CD14-positive monocyte (primary cell): Measurements from ENCODE around the gene YARS2. TPM values are rescaled to one million over a fixed set of nuclear protein-coding genes. Genes with fewer than 3 reads are reported as not detected.
"Not testable (repeated sequence)": the region's sequence is repeated elsewhere in the genome, so short reads cannot be mapped to it uniquely, and the experiment has no call there.

Experiments used
- DNase-seq, 3 donors: peaks; one replicate each; pipeline ENCODE4 v3.0.0-alpha.2; 2011 to 2022
- H2AFZ ChIP-seq: 2 replicates; pipeline ENCODE4 v1.6.0; 2012; ENCODE audit warnings: mild to moderate bottlenecking, low read depth, low read length, inconsistent platforms; ENCODE audit not compliant: insufficient read depth, poor library complexity, severe bottlenecking
- H3K27ac ChIP-seq, 2 donors: 1 replicate in 1 of 2; 2 replicates in 1 of 2; pipeline ENCODE4 v1.5.1; 2012 to 2013; ENCODE audit warnings: low read length in 2 of 2, control low read depth in 1 of 2, inconsistent platforms in 1 of 2, low read depth in 1 of 2, mild to moderate bottlenecking in 1 of 2
- H3K27me3 ChIP-seq, 2 donors: one replicate each; pipeline versions ENCODE4 v1.6.0 to v1.6.1; 2011 to 2013; ENCODE audit warnings: low read length in 2 of 2; ENCODE audit not compliant: control insufficient read depth in 2 of 2, insufficient read depth in 2 of 2
- H3K36me3 ChIP-seq, 2 donors: replicated peaks in 1 of 2; 1 replicate in 1 of 2; 2 replicates in 1 of 2; pipeline versions ENCODE4 v1.5.1 to v1.6.1; 2012 to 2013; ENCODE audit warnings: low read length in 2 of 2, control low read depth in 1 of 2, inconsistent platforms in 1 of 2, mild to moderate bottlenecking in 1 of 2; ENCODE audit not compliant: insufficient read depth in 2 of 2, control insufficient read depth in 1 of 2
- H3K4me1 ChIP-seq, 2 donors: 1 replicate in 1 of 2; 2 replicates in 1 of 2; pipeline versions ENCODE4 v1.5.1 to v1.6.1; 2012 to 2013; ENCODE audit warnings: low read length in 2 of 2, control low read depth in 1 of 2, inconsistent platforms in 1 of 2, mild to moderate bottlenecking in 1 of 2, moderate library complexity in 1 of 2; ENCODE audit not compliant: insufficient read depth in 2 of 2, control insufficient read depth in 1 of 2
- H3K4me2 ChIP-seq: replicated peaks from 2 replicates; pipeline ENCODE3; 2012; ENCODE audit warnings: low read length, moderate library complexity, mild to moderate bottlenecking; ENCODE audit not compliant: poor library complexity, severe bottlenecking; ENCODE audit errors: extremely low read depth
- H3K4me3 ChIP-seq, 3 experiments: fragments of 200-600 bp in 1 of 3; sonication (generic) in 1 of 3; replicated peaks in 1 of 3; 1 replicate in 2 of 3; 2 replicates in 1 of 3; pipeline ENCODE4 v1.5.1; 2011 to 2013; ENCODE audit warnings: low read length in 3 of 3, mild to moderate bottlenecking in 3 of 3, control low read depth in 2 of 3, low read depth in 2 of 3, inconsistent platforms in 1 of 3, moderate library complexity in 1 of 3
- H3K79me2 ChIP-seq: 2 replicates; pipeline ENCODE4 v1.6.0; 2012; ENCODE audit warnings: mild to moderate bottlenecking, control low read depth, inconsistent platforms, low read length, moderate library complexity; ENCODE audit not compliant: insufficient read depth
- H3K9ac ChIP-seq: 2 replicates; pipeline ENCODE4 v1.6.0; 2017; ENCODE audit warnings: low read length, mild to moderate bottlenecking; ENCODE audit not compliant: insufficient read depth, poor library complexity, severe bottlenecking
- H3K9me3 ChIP-seq, 2 donors: replicated peaks in 1 of 2; 1 replicate in 1 of 2; 2 replicates in 1 of 2; pipeline versions ENCODE4 v1.5.1 to v1.6.1; 2012 to 2013; ENCODE audit warnings: low read length in 2 of 2, control low read depth in 1 of 2; ENCODE audit not compliant: control insufficient read depth in 1 of 2, insufficient read depth in 1 of 2
- H4K20me1 ChIP-seq: 2 replicates; pipeline ENCODE4 v1.6.0; 2012; ENCODE audit warnings: mild to moderate bottlenecking, low read length, control low read depth, moderate library complexity; ENCODE audit not compliant: insufficient read depth
- H3K27ac Mint-ChIP-seq, 7 donors: one replicate each; pipeline ENCODE4 v1.8.0; 2020; ENCODE audit warnings: mild to moderate bottlenecking in 7 of 7, mixed read lengths in 7 of 7, moderate library complexity in 6 of 7, inconsistent platforms in 2 of 7
- H3K27me3 Mint-ChIP-seq, 3 donors: one replicate each; pipeline ENCODE4 v1.8.0; 2021 to 2022; ENCODE audit warnings: low read depth in 3 of 3, mild to moderate bottlenecking in 3 of 3, mixed read lengths in 3 of 3, moderate library complexity in 3 of 3, inconsistent platforms in 1 of 3
- H3K36me3 Mint-ChIP-seq, 2 donors: one replicate each; pipeline ENCODE4 v1.8.0; 2020; ENCODE audit warnings: mixed read lengths in 2 of 2, inconsistent platforms in 1 of 2, mild to moderate bottlenecking in 1 of 2
- H3K4me1 Mint-ChIP-seq: one replicate; pipeline ENCODE4 v1.8.0; 2020; ENCODE audit warnings: mild to moderate bottlenecking, mixed read lengths
- H3K4me3 Mint-ChIP-seq, 2 donors: one replicate each; pipeline ENCODE4 v1.8.0; 2020; ENCODE audit warnings: mild to moderate bottlenecking in 2 of 2, mixed read lengths in 2 of 2, moderate library complexity in 1 of 2
- H3K9me3 Mint-ChIP-seq, 7 donors: one replicate each; pipeline ENCODE4 v1.8.0; 2020 to 2022; ENCODE audit warnings: mixed read lengths in 7 of 7, mild to moderate bottlenecking in 6 of 7, moderate library complexity in 6 of 7, inconsistent platforms in 2 of 7
- CTCF ChIP-seq: fragments of 200-600 bp; IDR thresholded peaks from one replicate; pipeline ENCODE4 v1.8.0; 2022; ENCODE audit warnings: antibody characterized with exemption, mild to moderate bottlenecking
- WGBS: methylation state at CpG from one replicate; pipeline ENCODE4 v1.1.5; 2013; ENCODE audit warnings: missing lambda C conversion rate; ENCODE audit not compliant: insufficient coverage; 5-methylcytosine and 5-hydroxymethylcytosine counted together
- intact Hi-C, 2 donors: fragments of 100-400 bp; cut with micrococcal nuclease; formaldehyde crosslinking; loops; one replicate each; pipeline versions ENCODE4 v1.15.0 to v1.15.1; 2023
- polyA plus RNA-seq, 3 donors: library from polyadenylated mRNA; depleted of rRNA in 1 of 3; unstranded in 2 of 3; stranded (reverse) in 1 of 3; fragments of 300-500 nt in 2 of 3; fragments of >200 nt in 1 of 3; fragmentation: Illumina TruSeq in 2 of 3; gene quantifications; 1 replicate in 2 of 3; 2 replicates in 1 of 3; pipeline ENCODE4 v1.2.3, GENCODE V29; 2012 to 2021

The YARS2 gene
- polyA plus RNA-seq, 3 donors, result 4.5 to 7.5 (median 6.6) TPM

- H3K4me3 Mint-ChIP-seq, result no peak overlapping the region
- H3K9me3 Mint-ChIP-seq, result no peaks in the 10 kb centered on the region
- peaks cover 0 to 1% (median 0%) of the 10 kb centered on the region in 3 donors for H3K27me3 Mint-ChIP-seq
- H3K36me3 Mint-ChIP-seq, result peaks cover 29 to 51% of the 10 kb centered on the region in 2 donors
- peaks cover 21% of the 10 kb centered on the region for H4K20me1 ChIP-seq
- H3K4me3 ChIP-seq, result no peak overlapping the region
- DNase-seq, result no peak
- no peak overlapping the region for H3K9ac ChIP-seq
- H3K79me2 ChIP-seq, result peaks cover 37% of the 10 kb centered on the region
- peaks cover 34 to 47% of the 10 kb centered on the region in 2 donors for H3K36me3 ChIP-seq
- no peaks in the 10 kb centered on the region for H3K27me3 ChIP-seq
- H3K4me1 ChIP-seq, result no peaks in the 10 kb centered on the region
- no peaks in the 10 kb centered on the region for H3K9me3 ChIP-seq
- TF ChIP-seq CTCF, result no peak
- H3K4me1 Mint-ChIP-seq, result no peaks in the 10 kb centered on the region
- H3K27ac ChIP-seq, result no peak overlapping the region
- H3K4me2 ChIP-seq, result no peak overlapping the region
- no peak overlapping the region for H2AFZ ChIP-seq
- no peak overlapping the region for H3K27ac Mint-ChIP-seq
- intact Hi-C loops, result no loop called here
These were observed 53.2 kb downstream of the YARS2 start for GRCh38 chr12:32702473-32702872.

- not testable (repeated sequence) for H3K9me3 Mint-ChIP-seq, H3K27ac Mint-ChIP-seq
- H3K36me3 Mint-ChIP-seq, result peaks cover 24 to 47% of the 10 kb centered on the region in 2 donors
These were observed 56.3 kb downstream of the YARS2 start for GRCh38 chr12:32699437-32699836.

More at GRCh38 chr12:32699437-32699836, 56.3 kb downstream of the YARS2 start:
- peaks cover 25 to 42% of the 10 kb centered on the region in 2 donors for H3K36me3 ChIP-seq
- intact Hi-C loops, H3K4me3 Mint-ChIP-seq, H3K4me1 ChIP-seq, H2AFZ ChIP-seq, H3K4me1 Mint-ChIP-seq, DNase-seq, H3K27ac ChIP-seq, H3K4me2 ChIP-seq, H3K9me3 ChIP-seq, H3K27me3 Mint-ChIP-seq, H3K4me3 ChIP-seq, H3K27me3 ChIP-seq, H3K9ac ChIP-seq: not testable (repeated sequence)
- peaks cover 32% of the 10 kb centered on the region for H4K20me1 ChIP-seq
- H3K79me2 ChIP-seq, result peaks cover 66% of the 10 kb centered on the region
- WGBS, result 95% methylated on average over 3 of the region's 8 CpGs
